SIG-M5 treated with dmso at 0.1 percent for 504 hours (cell line): ENCODE measurements around the gene HTR3B.
"Not testable (repeated sequence)": the region's sequence is repeated elsewhere in the genome, so short reads cannot be mapped to it uniquely, and the experiment has no call there.

Experiments used
- DNase-seq: peaks from one replicate; lab custom pipeline; 2025; ENCODE audit not compliant: unreplicated experiment; lab: John Stamatoyannopoulos, UW

Gene HTR3B, protein sequence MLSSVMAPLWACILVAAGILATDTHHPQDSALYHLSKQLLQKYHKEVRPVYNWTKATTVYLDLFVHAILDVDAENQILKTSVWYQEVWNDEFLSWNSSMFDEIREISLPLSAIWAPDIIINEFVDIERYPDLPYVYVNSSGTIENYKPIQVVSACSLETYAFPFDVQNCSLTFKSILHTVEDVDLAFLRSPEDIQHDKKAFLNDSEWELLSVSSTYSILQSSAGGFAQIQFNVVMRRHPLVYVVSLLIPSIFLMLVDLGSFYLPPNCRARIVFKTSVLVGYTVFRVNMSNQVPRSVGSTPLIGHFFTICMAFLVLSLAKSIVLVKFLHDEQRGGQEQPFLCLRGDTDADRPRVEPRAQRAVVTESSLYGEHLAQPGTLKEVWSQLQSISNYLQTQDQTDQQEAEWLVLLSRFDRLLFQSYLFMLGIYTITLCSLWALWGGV

DNA sequence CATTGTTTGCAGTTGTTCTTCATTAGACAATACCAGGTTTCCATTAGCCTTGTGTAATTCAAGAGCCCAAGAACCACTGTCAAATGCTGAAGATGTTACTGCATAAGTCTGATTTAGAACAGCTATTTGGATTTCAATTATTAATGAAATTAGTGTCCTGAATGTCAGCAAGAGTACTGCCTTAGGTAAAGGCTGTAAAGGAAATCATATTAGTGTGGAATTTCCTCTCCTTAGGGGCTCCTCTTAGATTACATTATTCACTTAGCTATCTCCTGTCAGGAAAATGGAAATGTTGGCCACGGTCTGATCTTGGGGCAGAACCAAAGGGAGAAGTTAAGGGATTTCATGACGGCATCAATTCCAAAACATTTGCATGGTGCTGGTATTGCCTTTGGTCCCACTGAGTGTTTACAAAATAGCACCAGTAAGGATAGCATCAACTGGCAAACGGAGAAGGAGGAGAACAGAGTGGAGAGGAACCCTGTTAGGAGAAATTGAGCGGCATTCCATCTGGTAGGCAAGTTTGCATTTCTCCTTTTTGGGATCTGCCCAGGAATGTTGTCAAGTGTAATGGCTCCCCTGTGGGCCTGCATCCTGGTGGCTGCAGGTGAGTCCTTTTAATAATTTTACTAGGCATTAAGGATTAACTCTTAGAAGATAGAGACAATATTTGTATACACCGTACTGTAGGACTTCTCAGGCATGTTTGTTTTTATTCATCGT, at the start of gene HTR3B:
HTR3B (plus strand) TSS at position 418 of the 723 bp plus-strand sequence; CDS start at position 556, 138 bp downstream.
- DNase-seq = no peak

DNA sequence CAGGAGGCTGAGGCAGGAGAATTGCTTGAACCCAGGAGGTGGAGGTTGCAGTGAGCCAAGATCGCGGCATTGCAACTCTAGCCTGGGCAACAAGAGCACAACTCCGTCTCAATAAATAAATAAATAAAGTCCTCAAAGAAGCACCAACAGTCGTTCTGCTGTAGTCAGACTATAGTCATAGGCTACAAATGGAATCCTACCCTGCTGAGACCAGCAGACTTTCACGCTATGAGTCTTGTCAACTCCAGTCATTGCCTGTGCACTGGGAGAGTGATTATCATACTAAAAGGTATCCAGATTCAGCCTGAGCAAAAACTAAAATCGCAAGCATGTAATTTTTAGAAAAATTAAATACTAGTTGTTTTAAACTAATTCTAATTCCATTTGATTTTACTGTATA, 48.8 kb upstream of the HTR3B start:
- no peak for DNase-seq

DNA sequence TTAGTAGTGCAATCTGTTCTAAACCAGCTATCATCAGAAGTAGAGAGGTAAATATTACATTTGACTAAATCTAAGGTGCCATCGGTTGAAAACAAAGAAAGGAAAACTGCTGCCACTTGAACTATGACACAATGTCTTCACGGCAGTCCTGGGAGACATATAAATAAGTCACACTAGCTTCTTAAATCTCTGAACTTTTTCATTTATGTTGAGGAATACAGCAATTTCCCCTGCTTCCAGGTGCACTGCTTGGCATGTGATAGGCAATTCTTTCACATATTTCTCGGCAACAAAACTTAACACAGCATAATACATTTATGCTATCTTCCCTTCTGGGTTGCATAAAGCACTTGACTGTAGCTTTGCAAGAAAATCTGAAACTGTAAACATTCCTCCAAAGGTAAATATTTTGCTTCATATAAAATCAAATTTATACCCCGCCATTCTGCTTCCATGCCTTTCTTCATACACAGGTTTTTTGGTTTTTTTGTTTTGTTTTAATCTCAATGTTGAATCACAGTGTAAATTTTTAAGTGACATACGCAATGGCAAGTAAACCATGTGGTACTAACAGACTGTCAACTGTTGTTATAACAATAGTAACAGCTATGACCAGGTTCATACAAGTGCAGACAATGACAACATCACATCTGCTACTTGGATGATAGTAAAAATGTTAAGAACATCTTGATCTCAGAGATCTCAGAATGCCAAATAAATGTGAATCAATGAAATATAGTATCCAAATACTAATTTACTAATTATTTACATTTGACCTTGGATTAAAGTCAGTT, 47.4 kb upstream of the HTR3B start:
- DNase-seq = no peak

DNA sequence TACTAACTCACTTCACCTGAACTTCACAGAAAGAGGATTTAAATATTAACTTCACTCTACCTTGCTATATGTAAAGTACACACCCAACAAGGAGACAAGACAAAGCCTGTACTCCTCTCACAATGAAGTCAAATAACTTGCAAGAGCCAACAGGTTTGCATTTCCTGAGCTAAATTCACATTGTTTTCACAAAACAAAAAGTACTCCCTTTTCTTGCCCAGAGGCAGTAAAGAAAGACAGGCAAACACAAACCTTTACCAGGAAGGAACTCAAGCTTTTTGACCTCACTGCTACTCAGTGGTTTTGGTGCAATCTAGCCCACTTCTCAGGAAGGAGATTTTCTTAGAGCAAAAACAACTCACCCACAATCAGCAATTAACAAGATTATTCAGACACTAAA, 44.9 kb upstream of the HTR3B start:
- no peak for DNase-seq

DNA sequence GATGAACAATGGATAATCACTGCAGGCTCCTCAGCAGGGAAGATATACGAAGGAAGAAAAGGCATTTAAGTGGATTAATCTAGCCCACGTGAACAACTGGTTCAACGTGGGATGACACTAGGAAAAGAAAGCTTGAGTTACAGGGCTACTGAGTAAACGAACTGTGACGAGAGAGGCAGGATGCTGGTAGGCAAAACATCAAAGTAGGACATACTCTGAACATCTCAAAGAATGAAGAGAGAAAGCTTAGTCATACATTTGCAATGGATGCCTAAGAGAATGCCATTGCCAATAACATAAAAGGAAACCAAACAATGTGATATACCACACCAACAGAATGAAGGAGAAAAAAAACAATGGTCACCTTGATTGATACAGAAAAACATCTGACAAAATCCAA, 42.2 kb upstream of the HTR3B start:
- DNase-seq = no peak

DNA sequence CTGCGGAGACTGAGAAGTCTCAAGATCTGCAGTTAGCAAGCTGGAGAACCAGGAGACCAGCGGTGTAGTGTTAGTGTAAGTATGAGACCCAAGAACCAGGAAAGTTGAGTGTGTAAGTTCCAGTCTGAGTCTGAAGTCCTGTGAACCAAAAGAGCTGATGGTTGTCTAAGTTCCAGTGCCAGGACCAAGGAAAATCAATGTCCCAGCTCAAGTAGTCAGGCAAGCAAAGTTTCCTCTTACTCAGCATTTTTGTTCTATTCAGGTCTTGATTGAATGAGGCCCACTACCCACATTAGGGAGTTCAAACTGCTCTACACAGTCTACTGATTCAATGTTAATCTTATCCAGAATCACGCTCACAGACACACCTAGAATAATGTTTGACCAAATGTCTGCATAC, 40.2 kb upstream of the HTR3B start:
- no peak for DNase-seq

DNA sequence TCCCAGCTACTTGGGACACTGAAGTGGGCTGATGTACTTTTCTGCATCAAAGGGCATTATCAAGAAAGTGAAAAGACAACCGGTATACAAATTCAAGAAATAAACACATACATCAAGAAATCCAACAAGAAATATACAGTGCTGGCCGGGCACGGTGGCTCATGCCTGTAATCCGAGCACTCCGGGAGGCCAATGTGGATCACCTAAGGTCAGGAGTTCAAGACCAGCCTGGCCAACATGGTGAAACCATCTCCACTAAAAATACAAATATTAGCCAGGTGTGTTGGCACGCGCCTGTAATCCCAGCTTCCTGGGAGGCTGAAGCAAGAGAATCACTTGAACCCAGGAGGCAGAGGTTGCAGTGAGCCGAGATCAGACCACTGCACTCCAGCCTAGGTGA, 38.7 kb upstream of the HTR3B start:
- no peak for DNase-seq

DNA sequence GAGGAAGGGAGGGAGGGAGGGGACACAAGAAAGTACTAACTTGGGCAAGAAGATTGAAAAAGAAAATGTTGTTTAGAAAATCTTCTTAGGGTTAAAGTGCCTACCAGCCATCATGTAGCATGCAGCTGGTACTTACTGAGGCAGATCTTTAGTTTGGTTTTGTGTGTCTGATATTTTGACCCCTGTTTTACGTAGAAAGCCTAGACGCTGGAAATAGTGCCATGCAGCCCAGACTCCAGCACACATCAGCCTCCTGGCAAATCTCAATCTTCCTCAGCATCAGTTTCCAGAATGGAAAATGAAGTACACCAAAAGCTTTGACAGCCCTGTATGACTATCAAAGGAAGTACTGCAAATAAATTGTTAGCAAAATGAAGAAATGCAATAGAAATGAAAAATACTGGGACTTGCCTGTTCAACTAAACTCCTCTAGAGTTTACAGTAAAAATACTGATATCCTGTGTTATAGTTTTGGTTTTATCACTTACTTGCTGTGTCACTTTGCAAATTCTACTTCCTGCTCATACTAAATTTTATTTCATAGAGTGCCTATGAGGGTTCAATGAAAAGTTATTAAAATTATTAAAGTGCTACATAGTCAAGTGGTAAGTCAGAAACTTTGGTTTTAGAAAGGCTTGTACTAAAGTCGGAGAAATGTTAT, 36.6 kb upstream of the HTR3B start:
- no peak for DNase-seq

DNA sequence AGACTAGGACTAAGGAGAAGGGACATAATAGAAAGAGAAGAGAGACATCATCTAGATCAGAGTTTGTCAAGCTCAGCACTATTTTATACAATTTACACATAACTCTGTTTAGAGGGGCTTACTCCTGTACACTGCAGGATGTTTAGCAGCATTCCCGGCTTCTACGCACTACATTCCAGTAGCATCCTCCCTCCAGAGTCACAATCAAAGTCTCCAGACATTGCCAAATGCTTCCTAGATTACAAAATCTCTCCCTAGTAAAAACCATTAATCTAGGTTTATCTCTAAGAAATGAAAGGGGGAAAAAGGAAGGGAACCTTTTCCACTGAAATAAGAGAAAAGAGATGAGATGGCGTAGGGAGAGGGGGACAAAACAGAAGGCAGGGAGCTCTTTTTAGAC, 33.3 kb upstream of the HTR3B start:
- no peak for DNase-seq

DNA sequence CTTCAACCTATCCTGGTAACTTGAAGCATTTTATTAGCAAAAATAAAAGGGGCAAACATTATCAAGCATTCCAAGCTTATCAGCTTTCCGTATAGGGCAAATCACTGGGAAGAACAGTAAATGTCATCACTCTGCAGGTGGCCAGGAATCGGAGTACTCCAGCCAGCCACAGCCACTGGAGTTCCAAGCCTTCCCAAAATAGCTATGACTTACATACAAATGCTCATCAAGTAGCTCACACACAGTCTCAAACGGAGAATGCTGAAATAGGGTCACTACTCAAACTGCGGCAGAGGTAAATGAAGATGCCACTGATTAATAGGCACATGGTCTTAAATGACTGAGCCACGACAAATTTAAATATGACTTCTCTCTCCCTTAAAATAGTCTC, 31.4 kb upstream of the HTR3B start:
- DNase-seq = no peak

DNA sequence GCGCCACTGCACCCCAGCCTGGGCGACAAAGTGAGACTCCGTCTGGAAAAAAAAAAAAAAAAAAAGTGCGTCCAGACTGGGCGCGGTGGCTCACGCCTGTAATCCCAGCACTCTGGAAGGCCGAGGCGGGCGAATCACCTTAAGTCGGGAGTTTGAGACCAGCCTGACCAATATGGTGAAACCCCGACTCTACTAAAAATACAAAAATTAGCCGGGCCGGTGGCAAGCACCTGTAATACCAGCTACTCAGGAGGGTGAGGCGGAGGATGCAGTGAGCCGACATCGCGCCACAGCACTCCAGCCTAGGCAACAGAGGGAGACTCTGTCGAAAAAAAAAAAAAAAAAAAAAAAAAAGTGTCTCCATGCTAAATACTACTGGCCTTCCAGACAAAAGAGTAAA, 30.5 kb upstream of the HTR3B start:
- no peak for DNase-seq

DNA sequence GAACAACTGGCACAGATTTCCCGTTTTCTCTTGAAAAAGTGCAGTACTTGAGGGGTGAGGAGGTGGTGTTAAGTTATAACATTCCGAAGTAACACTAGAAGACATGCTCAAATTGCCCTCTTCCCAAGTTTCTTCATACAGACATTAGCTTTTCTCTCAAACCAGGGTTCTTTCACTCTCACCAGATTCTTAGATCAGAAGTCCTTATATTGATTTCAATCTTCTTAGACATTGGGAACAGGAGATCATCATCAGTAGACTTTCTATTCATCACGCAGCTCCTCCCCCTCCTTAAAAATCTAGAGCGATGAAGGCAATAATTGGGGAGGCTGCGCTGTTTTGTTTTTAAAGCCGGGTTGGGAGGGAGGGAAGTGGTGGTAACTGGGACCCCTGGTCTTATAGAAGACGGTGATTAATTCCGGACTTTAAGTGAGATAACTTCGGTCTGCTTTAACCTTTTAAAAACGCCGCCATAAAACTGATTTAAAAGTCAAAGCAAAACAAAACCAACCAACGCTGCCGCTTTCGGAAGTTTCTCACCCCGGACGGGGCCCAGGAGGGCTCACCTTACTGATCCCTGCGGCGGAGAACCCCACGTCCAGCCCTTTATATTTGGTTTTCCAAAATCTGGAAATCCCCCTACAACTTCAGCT, 29.9 kb upstream of the HTR3B start:
- DNase-seq = no peak

DNA sequence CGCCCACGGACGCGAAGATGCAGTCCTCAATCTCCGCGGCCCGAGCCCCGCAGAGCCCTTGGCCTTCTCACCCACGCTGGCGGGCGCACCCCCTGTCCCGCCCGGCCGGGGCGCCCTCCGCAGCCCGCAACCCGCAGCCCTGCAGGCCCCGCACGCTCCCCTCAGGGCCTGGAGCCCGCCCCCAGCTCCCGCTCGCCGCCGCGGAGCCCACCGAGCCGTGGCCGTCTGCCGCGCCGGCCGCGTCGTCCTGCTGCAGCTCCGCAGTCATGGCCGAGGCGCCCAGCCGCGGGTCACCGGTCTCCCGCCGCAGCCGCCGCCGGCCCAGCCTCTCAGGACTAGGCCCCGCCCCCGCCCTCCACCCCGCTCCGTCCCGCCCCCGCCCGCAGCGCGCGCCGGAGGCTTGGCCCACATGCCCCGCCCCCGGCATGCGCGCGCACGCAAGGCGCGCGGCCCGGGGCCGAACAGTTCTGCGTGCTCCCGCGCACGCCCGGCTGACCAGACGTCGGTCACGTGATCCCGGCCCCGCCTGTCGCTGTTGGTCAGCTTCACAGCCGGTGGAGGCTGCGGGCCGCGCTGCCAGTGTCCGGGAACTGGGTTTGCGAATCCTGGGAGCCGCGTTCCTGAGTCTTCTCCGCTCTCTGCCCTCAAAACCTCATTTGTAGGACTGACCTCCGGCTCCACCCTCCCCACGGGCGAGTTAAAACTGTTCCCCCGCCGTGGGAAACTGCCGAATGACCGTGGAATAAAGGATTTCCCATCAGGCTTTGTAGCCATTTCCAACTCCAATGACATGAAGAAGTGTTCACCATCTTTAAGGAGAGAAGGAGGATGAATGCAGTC, 29.1 kb upstream of the HTR3B start, which contains the start of gene USP28:
USP28 (minus strand) TSS at position 339 of the 840 bp plus-strand sequence; CDS start at position 268, 71 bp downstream.
- DNase-seq = peak; percentile 63

DNA sequence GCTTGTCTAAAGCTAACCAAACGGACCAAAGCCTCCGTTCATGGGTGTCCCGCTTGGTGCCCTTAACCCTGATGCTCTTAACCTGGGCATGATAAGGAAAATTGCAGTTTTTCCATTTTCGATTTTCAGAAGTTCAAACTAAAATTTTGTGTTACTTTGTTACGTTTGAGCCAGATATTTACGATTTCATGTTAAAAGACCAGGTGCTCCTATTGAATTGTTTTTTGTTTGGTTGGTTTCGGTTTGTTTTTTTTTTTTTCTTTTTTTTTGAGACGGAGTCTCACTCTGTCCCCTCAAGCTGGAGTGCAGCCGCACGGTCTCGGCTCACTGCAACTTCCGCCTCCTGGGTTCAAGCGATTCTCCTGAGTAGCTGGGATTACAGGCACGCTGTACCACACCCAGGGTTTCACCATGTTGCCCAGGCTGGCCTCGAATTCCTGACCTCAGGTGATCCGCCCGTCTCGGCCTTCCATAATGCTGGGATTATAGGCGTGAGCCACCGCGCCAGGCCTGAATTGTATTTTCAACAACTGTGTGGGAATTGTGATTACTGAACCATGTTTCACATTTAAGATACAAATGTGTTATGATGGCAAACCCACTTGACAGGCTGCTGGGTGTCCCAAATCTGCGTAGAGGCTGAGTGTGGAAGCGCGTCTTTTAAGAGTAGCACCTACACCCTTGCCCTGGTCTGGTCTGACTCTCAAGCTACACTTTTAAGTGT, 28.4 kb upstream of the HTR3B start:
- DNase-seq = no peak

DNA sequence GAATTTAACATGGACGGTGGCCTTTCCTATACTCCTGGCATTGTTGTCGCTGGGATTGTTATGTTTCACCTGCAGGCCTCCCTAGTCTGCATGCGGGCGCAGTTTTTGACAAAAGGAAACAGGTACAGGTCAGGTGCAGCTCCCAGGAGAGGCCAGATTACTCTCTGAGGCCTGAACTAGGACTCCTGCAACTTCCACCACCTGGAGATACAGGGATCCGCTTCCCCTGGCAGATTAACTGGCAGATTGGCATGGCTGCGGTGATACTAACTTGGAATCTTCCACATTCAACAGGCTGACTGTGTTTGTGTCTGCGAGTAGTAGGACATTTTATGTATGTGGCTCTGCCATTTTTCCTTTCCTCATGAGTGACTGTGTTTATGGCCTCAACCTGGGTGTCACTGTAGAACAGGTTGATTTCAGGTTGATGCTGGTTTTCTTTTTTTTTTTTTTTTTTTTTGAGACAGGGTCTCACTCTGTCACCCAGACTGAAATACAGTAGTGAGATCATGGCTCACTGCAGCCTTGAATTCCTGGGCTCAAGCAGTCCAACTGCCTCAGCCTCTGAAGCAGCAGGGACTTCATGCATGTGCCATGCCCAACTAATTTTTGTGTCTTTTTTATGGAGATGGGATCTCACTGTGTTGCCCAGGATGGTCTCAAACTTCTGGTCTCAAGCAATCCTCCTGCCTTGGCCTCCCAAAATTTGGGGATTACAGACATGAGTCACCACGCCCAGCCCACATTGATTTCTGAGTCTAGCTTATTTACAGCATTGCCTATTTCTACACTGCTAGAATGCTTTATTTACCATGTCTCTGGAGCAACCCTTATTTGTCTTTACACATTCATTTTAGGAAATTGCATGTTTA, 27.6 kb upstream of the HTR3B start:
- no peak for DNase-seq

DNA sequence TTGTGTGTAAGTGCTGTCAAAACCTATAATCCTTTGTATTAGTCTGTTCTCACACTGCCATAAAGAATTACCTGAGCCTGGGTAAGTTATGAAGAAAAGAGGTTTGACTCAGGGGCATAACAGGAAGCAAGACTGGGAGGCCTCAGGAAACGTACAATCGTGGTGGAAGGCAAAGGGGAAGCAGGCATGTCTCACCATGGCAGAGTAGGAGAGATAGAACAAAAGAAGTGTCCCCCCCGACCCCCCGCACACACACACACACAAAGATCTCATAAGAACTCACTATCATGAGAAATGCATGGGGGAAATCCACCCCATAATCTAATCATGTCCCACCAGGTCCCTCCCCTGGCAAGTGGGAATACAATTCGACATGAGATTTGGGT, 26.9 kb upstream of the HTR3B start:
- no peak for DNase-seq

DNA sequence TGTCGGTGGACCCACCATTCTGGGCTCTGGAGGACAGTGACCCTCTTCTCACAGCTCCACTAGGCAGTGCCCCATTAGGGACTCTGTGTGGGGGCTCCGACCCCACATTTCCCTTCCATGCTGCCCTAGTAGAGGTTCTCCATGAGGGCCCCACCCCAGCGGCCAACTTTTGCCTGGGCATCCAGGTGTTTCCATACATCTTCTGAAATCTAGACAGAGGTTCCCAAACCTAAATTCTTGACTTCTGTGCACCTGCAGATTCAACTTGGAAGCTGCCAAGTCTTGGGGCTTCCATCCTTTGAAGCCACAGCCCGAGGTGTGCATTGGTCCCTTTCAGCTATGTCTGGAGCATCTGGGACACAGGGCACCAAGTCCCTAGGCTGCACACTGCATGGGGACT, 25.1 kb upstream of the HTR3B start:
- DNase-seq = not testable (repeated sequence)

DNA sequence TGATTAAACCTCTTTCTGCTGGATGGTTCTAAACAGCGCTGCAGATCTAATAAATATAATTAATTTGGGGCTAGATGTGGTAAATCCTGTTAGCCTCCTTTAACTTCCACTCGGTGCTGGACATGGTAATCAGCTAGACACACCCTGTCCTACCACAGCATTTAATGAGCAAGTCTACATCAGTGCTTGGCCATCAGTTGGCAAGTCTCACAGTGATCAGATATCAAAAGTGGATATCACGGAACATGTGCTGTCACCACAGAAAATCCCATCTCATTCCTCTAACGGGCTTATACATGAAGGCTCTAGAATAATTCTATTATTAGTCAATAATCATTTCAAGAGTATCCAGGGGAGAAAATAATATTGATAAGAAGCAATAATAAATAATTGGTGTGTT, 23.6 kb upstream of the HTR3B start:
- DNase-seq = no peak
